ENCODE data around the gene ATRAID. TPM values are rescaled to one million over a fixed set of nuclear protein-coding genes. Genes with fewer than 3 reads are reported as not detected.

ATRAID gene
- total RNA-seq, 1 experiment from 2014 or later = 108 TPM

DNA sequence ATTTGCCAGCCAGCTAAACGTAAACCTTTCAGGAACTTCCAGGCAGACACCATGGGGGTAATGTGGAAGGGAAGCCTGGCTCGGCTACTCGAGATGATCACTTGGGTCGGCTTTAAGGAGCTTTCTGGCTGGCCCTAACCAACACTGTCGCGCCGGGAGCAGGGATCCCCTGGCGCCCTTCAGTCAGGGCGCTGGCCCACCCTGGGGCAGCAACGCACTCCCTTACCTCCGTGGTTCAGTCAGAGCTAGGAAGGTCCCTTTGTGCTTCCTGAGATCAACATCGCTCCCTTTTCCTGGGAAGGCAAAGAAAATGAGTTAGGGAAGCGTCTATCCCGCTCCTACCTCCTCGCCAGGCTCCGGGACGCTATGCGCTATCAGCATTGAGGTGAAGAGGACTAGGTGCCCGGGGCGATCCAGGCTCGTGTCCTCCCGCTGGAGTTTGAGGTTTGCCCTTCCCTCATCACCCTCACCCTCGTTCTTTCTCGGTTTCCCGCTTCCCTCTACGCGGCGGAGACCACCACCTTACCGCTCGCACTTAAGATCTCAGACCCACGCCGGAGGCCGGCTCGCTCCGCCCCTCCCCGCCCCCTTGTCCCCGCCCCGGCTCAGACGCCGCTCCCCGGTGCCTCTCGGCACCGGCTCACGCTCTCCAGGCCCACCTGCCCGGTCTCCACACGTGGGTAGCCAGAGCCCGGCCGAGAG is 449 bp upstream of the ATRAID start:
- peak overlapping the region; percentile 29 for H3K27ac ChIP-seq (ENCODE audit: insufficient read length, low read depth, low read length)
- no peaks in the 10 kb centered on the region for H3K27me3 Mint-ChIP-seq (ENCODE audit: low read depth)

More for the DNA sequence above, 449 bp upstream of the ATRAID start:
- Histone ChIP-seq H2AK5ac (ENCODE audit: insufficient read length, low read length) (no peak overlapping the region), H4K91ac (ENCODE audit: insufficient read length, low read depth, low read length) (no peak overlapping the region), H3T11ph (ENCODE audit: low read length) (no peak overlapping the region), H3K56ac (ENCODE audit: insufficient read length, low read depth, low read length) (no peak overlapping the region), H3K79me2 (ENCODE audit: insufficient read depth, low read length) (no peaks in the 10 kb centered on the region), H3K23ac (ENCODE audit: insufficient read length, low read depth, low read length) (no peak overlapping the region), H4K8ac (replicated peaks; ENCODE audit: insufficient read length, low read depth, low read length) (no peak overlapping the region), H3K18ac (ENCODE audit: insufficient read length, low read depth, low read length) (peak overlapping the region; percentile 72), H3K9ac (ENCODE audit: extremely low read depth, insufficient read length, low read length) (peak overlapping the region; percentile 74), H3K4me1 (ENCODE audit: insufficient read depth, low read length) (no peaks in the 10 kb centered on the region), H2BK12ac (ENCODE audit: insufficient read length, low read depth, low read length) (no peak overlapping the region), H3K79me1 (ENCODE audit: insufficient read depth, low read depth, low read length, poor library complexity, severe bottlenecking) (no peaks in the 10 kb centered on the region), H3K4ac (ENCODE audit: low read depth, low read length) (no peak overlapping the region), H3K9me3 (ENCODE audit: control insufficient read depth, low read depth, low read length) (no peaks in the 10 kb centered on the region), H4K20me1 (ENCODE audit: control insufficient read depth, insufficient read depth, insufficient read length) (no peaks in the 10 kb centered on the region), H2AFZ (ENCODE audit: low read length) (no peak overlapping the region), H2BK5ac (ENCODE audit: insufficient read length, low read length) (no peak overlapping the region), H2BK120ac (ENCODE audit: low read depth, low read length, poor library complexity, severe bottlenecking) (no peak overlapping the region), H2BK20ac (ENCODE audit: low read depth, low read length, poor library complexity, severe bottlenecking) (no peak overlapping the region), H2BK15ac (ENCODE audit: low read depth, low read length) (no peak overlapping the region), H4K5ac (ENCODE audit: insufficient read length, low read depth, low read length) (peak overlapping the region; percentile 20), H3K14ac (ENCODE audit: insufficient read depth, low read length) (peak overlapping the region; percentile 61), H3K23me2 (ENCODE audit: insufficient read length, low read depth, low read length, poor library complexity, severe bottlenecking) (peaks cover 10% of the 10 kb centered on the region), H3K27me3 (ENCODE audit: insufficient read depth, low read length) (no peaks in the 10 kb centered on the region), H3K4me2 (ENCODE audit: insufficient read depth, insufficient read length, low read length) (peak overlapping the region; percentile 68)
- H3K9me3 Mint-ChIP-seq = no peaks in the 10 kb centered on the region
- WGBS (ENCODE audit: extremely low coverage, insufficient read length, low lambda C conversion rate) = no CpG with 5 or more reads among the region's 48 CpGs
- H3K4me1 Mint-ChIP-seq = peaks cover 32 to 38% of the 10 kb centered on the region in 2 experiments
- peak overlapping the region; percentile 96 to 99 for H3K4me3 Mint-ChIP-seq
- peak overlapping the region; percentile 94 to 99 (median 96) for H3K27ac Mint-ChIP-seq
- no peak for TF ChIP-seq CTCF (conservative IDR thresholded peaks at IDR 0.05)
- peaks cover 27 to 60% (median 51%) of the 10 kb centered on the region in 3 experiments for H3K36me3 Mint-ChIP-seq (ENCODE audit: insufficient read depth in 1 of 3, low read depth in 3 of 3)
- DNase-seq = no peak
